ENCODE data around the gene TBX2. TPM values are rescaled to one million over a fixed set of nuclear protein-coding genes. Genes with fewer than 3 reads are reported as not detected.

The TBX2 gene
- total RNA-seq, 1 experiment from 2014 or later, result not detected

DNA sequence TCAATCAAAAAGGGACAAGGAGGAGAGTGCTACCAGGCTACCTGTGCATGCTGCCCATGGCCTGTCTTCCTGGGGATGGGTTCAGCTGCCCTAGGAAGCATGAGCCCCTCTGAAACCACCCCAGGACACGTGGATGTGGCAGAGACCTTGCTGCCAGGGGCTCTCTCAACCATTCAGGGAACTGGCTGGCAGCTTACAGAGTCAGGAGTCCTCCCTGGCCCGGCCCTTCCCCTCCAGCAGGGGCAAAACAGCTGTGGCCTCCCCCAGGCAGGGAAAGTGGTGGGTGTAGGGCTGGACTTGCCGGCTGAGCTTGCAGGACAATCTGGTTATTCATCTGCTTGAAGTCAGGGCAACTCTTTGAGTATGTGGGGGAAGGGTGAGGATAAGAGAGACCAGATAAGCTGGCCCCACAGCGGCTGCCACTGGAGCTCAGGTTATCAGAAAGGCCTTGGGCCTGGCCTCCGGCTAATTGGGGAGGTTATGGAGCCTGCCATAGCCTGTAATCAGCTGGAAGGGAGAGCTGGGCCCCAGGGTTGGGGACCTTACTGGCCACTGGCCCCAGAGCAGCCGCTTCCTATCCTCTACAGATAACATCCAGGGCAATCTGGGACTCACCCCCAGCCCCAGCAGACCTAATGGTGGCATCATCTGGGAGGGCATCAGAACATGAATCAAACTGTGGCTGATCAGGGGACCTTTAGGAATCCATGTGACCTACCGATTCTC, 5.6 kb upstream of the TBX2 start:
- Histone ChIP-seq H3K4me1 (ENCODE audit: insufficient read depth, low read length) (no peaks in the 10 kb centered on the region), H4K5ac (ENCODE audit: insufficient read length, low read depth, low read length) (no peak overlapping the region), H3K23ac (ENCODE audit: insufficient read length, low read depth, low read length) (no peak overlapping the region), H4K20me1 (ENCODE audit: control insufficient read depth, insufficient read depth, insufficient read length) (no peaks in the 10 kb centered on the region), H3K79me1 (ENCODE audit: insufficient read depth, low read depth, low read length, poor library complexity, severe bottlenecking) (no peaks in the 10 kb centered on the region), H3K27me3 (ENCODE audit: insufficient read depth, low read length) (peaks cover 50% of the 10 kb centered on the region), H3K18ac (ENCODE audit: insufficient read length, low read depth, low read length) (no peak overlapping the region), H4K8ac (replicated peaks; ENCODE audit: insufficient read length, low read depth, low read length) (no peak overlapping the region), H3K23me2 (ENCODE audit: insufficient read length, low read depth, low read length, poor library complexity, severe bottlenecking) (peaks cover 8% of the 10 kb centered on the region), H2BK5ac (ENCODE audit: insufficient read length, low read length) (no peak overlapping the region), H3K4me2 (ENCODE audit: insufficient read depth, insufficient read length, low read length) (no peak overlapping the region), H2BK20ac (ENCODE audit: low read depth, low read length, poor library complexity, severe bottlenecking) (no peak overlapping the region), H2BK15ac (ENCODE audit: low read depth, low read length) (no peak overlapping the region), H3K9me3 (ENCODE audit: control insufficient read depth, low read depth, low read length) (no peaks in the 10 kb centered on the region), H4K91ac (ENCODE audit: insufficient read length, low read depth, low read length) (no peak overlapping the region), H3K9ac (ENCODE audit: extremely low read depth, insufficient read length, low read length) (no peak overlapping the region), H3K56ac (ENCODE audit: insufficient read length, low read depth, low read length) (no peak overlapping the region), H3K79me2 (ENCODE audit: insufficient read depth, low read length) (no peaks in the 10 kb centered on the region), H3K14ac (ENCODE audit: insufficient read depth, low read length) (no peak overlapping the region), H2BK120ac (ENCODE audit: low read depth, low read length, poor library complexity, severe bottlenecking) (no peak overlapping the region), H2AK5ac (ENCODE audit: insufficient read length, low read length) (no peak overlapping the region), H3K27ac (ENCODE audit: insufficient read length, low read depth, low read length) (no peak overlapping the region), H2AFZ (ENCODE audit: low read length) (no peak overlapping the region), H3T11ph (ENCODE audit: low read length) (no peak overlapping the region), H3K4ac (ENCODE audit: low read depth, low read length) (no peak overlapping the region), H2BK12ac (ENCODE audit: insufficient read length, low read depth, low read length) (no peak overlapping the region)
- Mint-ChIP-seq H3K4me1 (peaks cover 21 to 30% of the 10 kb centered on the region in 2 experiments), H3K27ac (no peak overlapping the region), H3K4me3 (no peak overlapping the region), H3K27me3 (ENCODE audit: low read depth) (peaks cover 89% of the 10 kb centered on the region), H3K36me3 (ENCODE audit: insufficient read depth in 1 of 3, low read depth in 3 of 3) (no peaks in the 10 kb centered on the region; a peak in 1 of 7 replicates), H3K9me3 (peaks cover 0 to 5% of the 10 kb centered on the region in 2 experiments; a peak in 3 of 5 replicates)
- no peak for DNase-seq
- no CpG with 5 or more reads among the region's 7 CpGs for WGBS (ENCODE audit: extremely low coverage, insufficient read length, low lambda C conversion rate)
- TF ChIP-seq, protein P1, sequence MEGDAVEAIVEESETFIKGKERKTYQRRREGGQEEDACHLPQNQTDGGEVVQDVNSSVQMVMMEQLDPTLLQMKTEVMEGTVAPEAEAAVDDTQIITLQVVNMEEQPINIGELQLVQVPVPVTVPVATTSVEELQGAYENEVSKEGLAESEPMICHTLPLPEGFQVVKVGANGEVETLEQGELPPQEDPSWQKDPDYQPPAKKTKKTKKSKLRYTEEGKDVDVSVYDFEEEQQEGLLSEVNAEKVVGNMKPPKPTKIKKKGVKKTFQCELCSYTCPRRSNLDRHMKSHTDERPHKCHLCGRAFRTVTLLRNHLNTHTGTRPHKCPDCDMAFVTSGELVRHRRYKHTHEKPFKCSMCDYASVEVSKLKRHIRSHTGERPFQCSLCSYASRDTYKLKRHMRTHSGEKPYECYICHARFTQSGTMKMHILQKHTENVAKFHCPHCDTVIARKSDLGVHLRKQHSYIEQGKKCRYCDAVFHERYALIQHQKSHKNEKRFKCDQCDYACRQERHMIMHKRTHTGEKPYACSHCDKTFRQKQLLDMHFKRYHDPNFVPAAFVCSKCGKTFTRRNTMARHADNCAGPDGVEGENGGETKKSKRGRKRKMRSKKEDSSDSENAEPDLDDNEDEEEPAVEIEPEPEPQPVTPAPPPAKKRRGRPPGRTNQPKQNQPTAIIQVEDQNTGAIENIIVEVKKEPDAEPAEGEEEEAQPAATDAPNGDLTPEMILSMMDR (conservative IDR thresholded peaks at IDR 0.05), result peak; percentile 23; the same call in 1 of the 3 replicates

Data from H9 (cell line).